A549 (cell line): ENCODE measurements around the gene NPLOC4.

Experiments used
- CTCF ChIP-seq: fragments of >200 bp; sonication (Bioruptor Twin); formaldehyde crosslinking; IDR thresholded peaks from 3 replicates; pipeline ENCODE4 v1.5.1; 2016
- ELK1 ChIP-seq: fragments of 150-350 bp; IDR thresholded peaks from 2 replicates; pipeline ENCODE4 v1.6.1; 2014; ENCODE audit warnings: low read depth, mild to moderate bottlenecking, low read length
- GATA3 ChIP-seq: IDR thresholded peaks from 2 replicates; pipeline ENCODE4 v1.6.1; 2012; ENCODE audit warnings: borderline replicate concordance
- HES2 ChIP-seq: fragments of >200 bp; sonication (Bioruptor Twin); formaldehyde crosslinking; IDR thresholded peaks from 2 replicates; pipeline ENCODE4 v1.6.1; 2016
- MYC ChIP-seq: IDR thresholded peaks from 2 replicates; pipeline ENCODE4 v1.6.1; 2012; ENCODE audit warnings: mild to moderate bottlenecking, inconsistent platforms, low read length, improper control_type of control experiment, borderline replicate concordance
- POLR2A ChIP-seq: IDR thresholded peaks from 2 replicates; pipeline ENCODE4 v1.6.1; 2012; ENCODE audit warnings: mild to moderate bottlenecking, low read length
- POLR2AphosphoS2 ChIP-seq: conservative IDR thresholded peaks from 2 replicates; pipeline ENCODE4 v1.6.1; 2012; ENCODE audit warnings: low read length, improper control_type of control experiment, inconsistent platforms
- RAD21 ChIP-seq, 2 experiments: fragments of >200 bp in 1 of 2; sonication (Bioruptor Twin) in 1 of 2; formaldehyde crosslinking in 1 of 2; IDR thresholded peaks in 1 of 2; conservative IDR thresholded peaks in 1 of 2; 2 replicates in 1 of 2; 3 replicates in 1 of 2; pipeline ENCODE4 v1.6.1; 2012 to 2018; ENCODE audit warnings: inconsistent platforms in 1 of 2
- RCOR1 ChIP-seq: fragments of 150-350 bp; IDR thresholded peaks from 2 replicates; pipeline ENCODE4 v1.6.1; 2014; ENCODE audit warnings: antibody characterized with exemption, low read length, low read depth
- REST ChIP-seq: fragments of 200-600 bp; sonication (generic); IDR thresholded peaks from 2 replicates; pipeline ENCODE4 v1.6.1; 2016; ENCODE audit warnings: antibody characterized with exemption, mild to moderate bottlenecking, moderate library complexity
- RFX5 ChIP-seq: fragments of 450-650 bp; IDR thresholded peaks from 2 replicates; pipeline ENCODE4 v1.7.1; 2014; ENCODE audit warnings: antibody characterized with exemption, mild to moderate bottlenecking, moderate library complexity
- USF2 ChIP-seq: fragments of 450-650 bp; IDR thresholded peaks from 2 replicates; pipeline ENCODE4 v1.6.1; 2014; ENCODE audit warnings: antibody characterized with exemption
- ZC3H11A ChIP-seq: fragments of 450-650 bp; IDR thresholded peaks from 2 replicates; pipeline ENCODE4 v1.6.1; 2014; ENCODE audit warnings: antibody characterized with exemption, mild to moderate bottlenecking
- ZFP36 ChIP-seq: fragments of 450-650 bp; IDR thresholded peaks from 2 replicates; pipeline ENCODE4 v1.6.1; 2014; ENCODE audit warnings: borderline replicate concordance; ENCODE audit not compliant: partially characterized antibody

GRCh38 chr17:81683584-81684441 lies 46.9 kb upstream of the NPLOC4 start, which contains the start of the genes ARL16 and HGS:
- TF ChIP-seq HES2, result no peak
- TF ChIP-seq RFX5, result no peak
- TF ChIP-seq POLR2AphosphoS2, result no peak
- no peak for TF ChIP-seq RAD21 (conservative IDR thresholded peaks at IDR 0.05 in 1 of 2, IDR thresholded peaks at IDR 0.05 in 1 of 2)
- TF ChIP-seq ZC3H11A, result no peak
- TF ChIP-seq CTCF, result no peak
- TF ChIP-seq USF2, result no peak
- TF ChIP-seq RCOR1, result no peak
- peak; percentile 31; the same call in 1 of the 2 replicates for TF ChIP-seq REST
- peak; percentile 2; the same call in 1 of the 2 replicates for TF ChIP-seq GATA3
- peak; percentile 62 for TF ChIP-seq POLR2A
- no peak for TF ChIP-seq ELK1
- TF ChIP-seq MYC, result peak; percentile 75
- no peak for TF ChIP-seq ZFP36
